Progenitor cell of endocrine pancreas (in vitro differentiated cells): ENCODE results near the gene CD248. TPM values are rescaled to one million over a fixed set of nuclear protein-coding genes. Genes with fewer than 3 reads are reported as not detected.
A peak's percentile ranks its signal among the peaks of the same experiment; 100 is the strongest.
"Not testable (repeated sequence)": the region's sequence is repeated elsewhere in the genome, so short reads cannot be mapped to it uniquely, and the experiment has no call there.

Source experiments
- DNase-seq: peaks from one replicate; pipeline ENCODE4 v3.0.0; 2021; ENCODE audit warnings: low spot score; ENCODE audit not compliant: unreplicated experiment
- H3K27ac Mint-ChIP-seq: 2 replicates; pipeline ENCODE4 v1.8.0; 2021; ENCODE audit warnings: mild to moderate bottlenecking, moderate library complexity, mixed read lengths
- H3K27me3 Mint-ChIP-seq: 2 replicates; pipeline ENCODE4 v1.8.0; 2021; ENCODE audit warnings: mixed read lengths
- H3K36me3 Mint-ChIP-seq: 2 replicates; pipeline ENCODE4 v1.8.0; 2022; ENCODE audit warnings: mixed read lengths; ENCODE audit not compliant: insufficient read depth
- H3K4me1 Mint-ChIP-seq: 2 replicates; pipeline ENCODE4 v1.8.0; 2021; ENCODE audit warnings: low read depth, mixed read lengths
- H3K4me3 Mint-ChIP-seq: 2 replicates; pipeline ENCODE4 v1.8.0; 2021; ENCODE audit warnings: low read depth, mild to moderate bottlenecking, moderate library complexity, mixed read lengths
- H3K9me3 Mint-ChIP-seq: 2 replicates; pipeline ENCODE4 v1.8.0; 2021; ENCODE audit warnings: low read depth, mixed read lengths
- total RNA-seq: library from RNA; stranded (reverse); gene quantifications from 2 replicates; pipeline ENCODE4 v1.2.1, GENCODE V29; 2021
- TF ChIP-seq, protein P1 (sequence below): fragments of 200-600 bp; sonication (generic); IDR thresholded peaks from one replicate; pipeline ENCODE4 v1.5.0; 2021; ENCODE audit warnings: antibody characterized with exemption, mild to moderate bottlenecking; ENCODE audit not compliant: unreplicated experiment

The CD248 gene
- total RNA-seq, 1 donor from 2014 or later, result 0.22 TPM

- H3K27ac Mint-ChIP-seq, result no peak within 1 kb of the TSS
- DNase-seq, result no peak
- H3K4me1 Mint-ChIP-seq, result peaks cover 13% of the 10 kb centered on the region
- no peaks in the 10 kb centered on the region for H3K9me3 Mint-ChIP-seq
- H3K27me3 Mint-ChIP-seq, result peaks cover 7% of the 10 kb centered on the region
- peak within 1 kb of the TSS; percentile 50 for H3K4me3 Mint-ChIP-seq
- TF ChIP-seq, protein P1, sequence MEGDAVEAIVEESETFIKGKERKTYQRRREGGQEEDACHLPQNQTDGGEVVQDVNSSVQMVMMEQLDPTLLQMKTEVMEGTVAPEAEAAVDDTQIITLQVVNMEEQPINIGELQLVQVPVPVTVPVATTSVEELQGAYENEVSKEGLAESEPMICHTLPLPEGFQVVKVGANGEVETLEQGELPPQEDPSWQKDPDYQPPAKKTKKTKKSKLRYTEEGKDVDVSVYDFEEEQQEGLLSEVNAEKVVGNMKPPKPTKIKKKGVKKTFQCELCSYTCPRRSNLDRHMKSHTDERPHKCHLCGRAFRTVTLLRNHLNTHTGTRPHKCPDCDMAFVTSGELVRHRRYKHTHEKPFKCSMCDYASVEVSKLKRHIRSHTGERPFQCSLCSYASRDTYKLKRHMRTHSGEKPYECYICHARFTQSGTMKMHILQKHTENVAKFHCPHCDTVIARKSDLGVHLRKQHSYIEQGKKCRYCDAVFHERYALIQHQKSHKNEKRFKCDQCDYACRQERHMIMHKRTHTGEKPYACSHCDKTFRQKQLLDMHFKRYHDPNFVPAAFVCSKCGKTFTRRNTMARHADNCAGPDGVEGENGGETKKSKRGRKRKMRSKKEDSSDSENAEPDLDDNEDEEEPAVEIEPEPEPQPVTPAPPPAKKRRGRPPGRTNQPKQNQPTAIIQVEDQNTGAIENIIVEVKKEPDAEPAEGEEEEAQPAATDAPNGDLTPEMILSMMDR, result no peak
- peaks cover 10% of the 10 kb centered on the region for H3K36me3 Mint-ChIP-seq
Observed at GRCh38 chr11:66277471-66278362, 39.1 kb downstream of the CD248 start, which contains the start of gene CNIH2. Gene CNIH2 (plus strand): TSS chr11:66278175. CDS start chr11:66278457, 282 bp downstream.

DNA sequence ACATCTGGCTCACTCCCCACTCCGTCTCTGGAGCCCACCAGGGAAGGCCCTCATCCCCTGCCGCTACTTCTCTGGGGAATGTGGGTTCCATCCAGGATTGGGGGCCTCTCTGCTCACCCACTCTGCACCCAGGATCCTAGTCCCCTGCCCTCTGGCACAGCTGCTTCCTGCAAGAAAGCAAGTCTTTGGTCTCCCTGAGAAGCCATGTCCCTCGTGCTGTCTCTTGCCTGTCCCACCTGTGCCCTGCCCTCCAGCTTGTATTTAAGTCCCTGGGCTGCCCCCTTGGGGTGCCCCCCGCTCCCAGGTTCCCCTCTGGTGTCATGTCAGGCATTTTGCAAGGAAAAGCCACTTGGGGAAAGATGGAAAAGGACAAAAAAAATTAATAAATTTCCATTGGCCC lies 39.8 kb downstream of the CD248 start:
- Mint-ChIP-seq H3K36me3 (peaks cover 12% of the 10 kb centered on the region), H3K4me1 (peaks cover 13% of the 10 kb centered on the region)
- H3K27me3 Mint-ChIP-seq, DNase-seq, H3K9me3 Mint-ChIP-seq, H3K4me3 Mint-ChIP-seq, H3K27ac Mint-ChIP-seq: not testable (repeated sequence)

GRCh38 chr11:66276619-66277018 lies 40.2 kb downstream of the CD248 start:
- H3K9me3 Mint-ChIP-seq, H3K4me3 Mint-ChIP-seq, DNase-seq, H3K27me3 Mint-ChIP-seq, H3K27ac Mint-ChIP-seq: not testable (repeated sequence)
- H3K36me3 Mint-ChIP-seq, result peaks cover 12% of the 10 kb centered on the region
- H3K4me1 Mint-ChIP-seq, result peaks cover 13% of the 10 kb centered on the region

DNA sequence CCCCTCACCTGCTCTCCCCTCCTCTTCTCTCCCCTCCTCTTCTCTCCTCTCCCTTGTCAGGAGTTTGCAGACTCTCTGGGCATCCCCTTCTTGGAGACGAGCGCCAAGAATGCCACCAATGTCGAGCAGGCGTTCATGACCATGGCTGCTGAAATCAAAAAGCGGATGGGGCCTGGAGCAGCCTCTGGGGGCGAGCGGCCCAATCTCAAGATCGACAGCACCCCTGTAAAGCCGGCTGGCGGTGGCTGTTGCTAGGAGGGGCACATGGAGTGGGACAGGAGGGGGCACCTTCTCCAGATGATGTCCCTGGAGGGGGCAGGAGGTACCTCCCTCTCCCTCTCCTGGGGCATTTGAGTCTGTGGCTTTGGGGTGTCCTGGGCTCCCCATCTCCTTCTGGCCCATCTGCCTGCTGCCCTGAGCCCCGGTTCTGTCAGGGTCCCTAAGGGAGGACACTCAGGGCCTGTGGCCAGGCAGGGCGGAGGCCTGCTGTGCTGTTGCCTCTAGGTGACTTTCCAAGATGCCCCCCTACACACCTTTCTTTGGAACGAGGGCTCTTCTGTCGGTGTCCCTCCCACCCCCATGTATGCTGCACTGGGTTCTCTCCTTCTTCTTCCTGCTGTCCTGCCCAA lies 40.7 kb downstream of the CD248 start:
- no peak for DNase-seq
- peaks cover 6% of the 10 kb centered on the region for H3K27me3 Mint-ChIP-seq
- H3K27ac Mint-ChIP-seq, result no peak overlapping the region
- TF ChIP-seq, protein P1, result no peak
- H3K36me3 Mint-ChIP-seq, result peaks cover 12% of the 10 kb centered on the region
- H3K4me3 Mint-ChIP-seq, result no peak overlapping the region
- no peaks in the 10 kb centered on the region for H3K9me3 Mint-ChIP-seq
- peaks cover 11% of the 10 kb centered on the region for H3K4me1 Mint-ChIP-seq

DNA sequence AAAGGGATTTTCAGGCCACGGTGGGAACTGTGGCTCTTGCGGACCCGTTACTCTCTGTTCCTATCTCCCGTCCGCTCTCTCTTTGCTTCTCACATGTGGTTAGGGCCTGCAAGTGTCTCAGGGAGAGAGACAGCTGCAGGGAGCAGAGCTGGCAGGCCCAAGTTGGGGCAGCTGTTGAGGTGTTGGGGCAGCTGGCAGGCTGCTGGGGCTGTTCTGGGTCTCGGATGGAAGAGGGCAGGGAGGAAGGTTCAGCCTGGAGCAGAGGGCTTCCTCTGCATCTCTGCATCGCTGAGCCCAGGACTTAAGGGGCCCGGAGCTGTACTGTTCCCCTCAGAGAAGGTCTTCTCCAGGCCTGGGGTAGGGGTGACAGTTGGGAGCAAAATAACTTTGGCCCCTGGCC lies 41.4 kb downstream of the CD248 start:
- H3K9me3 Mint-ChIP-seq, result no peaks in the 10 kb centered on the region
- no peak for DNase-seq
- H3K27me3 Mint-ChIP-seq, result peaks cover 3% of the 10 kb centered on the region
- no peak overlapping the region for H3K4me3 Mint-ChIP-seq
- TF ChIP-seq, protein P1, result no peak
- H3K36me3 Mint-ChIP-seq, result peaks cover 12% of the 10 kb centered on the region
- no peak overlapping the region for H3K27ac Mint-ChIP-seq
- peaks cover 8% of the 10 kb centered on the region for H3K4me1 Mint-ChIP-seq

DNA sequence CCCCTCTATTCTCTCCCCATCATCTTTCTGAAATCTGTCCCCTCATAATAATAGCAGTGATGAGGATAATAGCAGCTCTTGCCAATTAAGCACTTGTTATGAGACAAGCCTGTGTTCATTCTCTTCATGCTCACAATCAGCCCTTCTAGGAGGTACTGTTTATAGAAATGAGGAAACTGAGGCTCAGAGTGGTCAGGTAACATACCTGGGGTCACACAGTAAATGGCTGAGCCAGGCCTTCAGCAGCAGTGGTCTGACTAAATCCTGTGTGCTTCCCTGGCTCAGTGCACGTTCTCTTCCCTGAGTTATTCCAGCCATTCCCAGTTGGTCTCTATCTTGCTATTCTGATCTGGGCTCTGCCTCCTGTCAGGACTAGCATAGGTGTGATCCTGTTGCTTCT lies 42.6 kb downstream of the CD248 start:
- TF ChIP-seq, protein P1, result no peak
- H3K4me1 Mint-ChIP-seq, result peaks cover 6% of the 10 kb centered on the region
- no peaks in the 10 kb centered on the region for H3K27me3 Mint-ChIP-seq
- no peak overlapping the region for H3K4me3 Mint-ChIP-seq
- no peak for DNase-seq
- peaks cover 12% of the 10 kb centered on the region for H3K36me3 Mint-ChIP-seq
- no peak overlapping the region for H3K27ac Mint-ChIP-seq
- H3K9me3 Mint-ChIP-seq, result no peaks in the 10 kb centered on the region
